HG02588 (cell line): ENCODE data around the gene RAD51C.
"Not testable (repeated sequence)": the region's sequence is repeated elsewhere in the genome, so short reads cannot be mapped to it uniquely, and the experiment has no call there.

Source experiments
- ATAC-seq: cut with Tn5 transposase; IDR thresholded peaks from one replicate; pipeline ENCODE4 v1.9.1; 2021; ENCODE audit warnings: mild to moderate bottlenecking, moderate library complexity; ENCODE audit not compliant: unreplicated experiment

RAD51C gene

DNA sequence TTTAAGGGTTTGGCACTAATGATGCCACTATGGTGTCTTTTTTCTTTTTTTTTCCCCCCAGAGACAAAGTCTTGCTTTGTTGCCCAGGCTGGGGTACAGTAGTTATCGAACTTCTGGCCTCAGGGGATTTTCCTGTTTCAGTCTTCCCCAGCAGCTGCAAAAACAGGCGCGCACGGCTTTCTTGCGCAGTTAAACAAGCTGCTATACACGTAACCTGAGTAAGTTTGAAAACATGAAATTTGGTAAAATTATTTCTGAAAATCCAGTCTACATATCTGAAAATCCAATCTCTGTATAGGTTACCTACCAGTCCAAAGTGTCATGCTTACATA, 12.4 kb upstream of the RAD51C start:
- no peak for ATAC-seq

DNA sequence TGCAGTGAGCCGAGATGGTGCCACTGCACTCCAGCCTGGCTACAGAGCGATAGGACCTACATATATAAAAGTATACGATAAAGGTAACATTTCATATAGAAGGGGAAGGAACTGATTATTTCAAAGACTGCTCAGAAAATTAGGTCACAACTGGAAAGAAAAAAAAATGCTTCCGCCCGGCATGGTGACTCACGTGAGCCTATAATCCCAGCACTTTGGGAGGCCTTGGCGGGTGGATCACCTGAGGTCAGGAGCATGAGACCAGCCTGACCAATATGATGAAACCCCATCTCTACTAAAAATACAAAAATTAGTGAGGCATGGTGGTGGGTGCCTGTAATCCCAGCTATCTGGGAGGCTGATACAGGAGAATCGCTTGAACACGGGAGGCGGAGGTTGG, 8.4 kb upstream of the RAD51C start:
- no peak for ATAC-seq

DNA sequence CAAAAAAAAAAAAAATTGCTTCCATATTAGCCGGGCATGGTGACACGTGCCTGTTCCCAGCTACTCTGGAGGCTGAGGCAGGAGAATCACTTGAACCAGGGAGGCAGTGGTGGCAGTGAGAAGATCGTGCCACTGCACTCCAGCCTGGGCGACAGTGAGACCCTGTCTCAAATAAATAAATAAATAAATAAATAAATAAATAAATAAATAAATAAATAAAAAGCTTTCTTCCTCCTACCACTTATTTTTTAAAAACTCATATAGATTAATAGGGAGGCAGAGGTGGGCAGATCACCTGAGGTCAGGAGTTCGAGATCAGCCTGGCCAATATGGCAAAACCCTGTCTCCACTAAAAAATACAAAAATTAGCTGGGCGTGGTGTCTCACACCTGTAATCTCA, 7.9 kb upstream of the RAD51C start:
- not testable (repeated sequence) for ATAC-seq

DNA sequence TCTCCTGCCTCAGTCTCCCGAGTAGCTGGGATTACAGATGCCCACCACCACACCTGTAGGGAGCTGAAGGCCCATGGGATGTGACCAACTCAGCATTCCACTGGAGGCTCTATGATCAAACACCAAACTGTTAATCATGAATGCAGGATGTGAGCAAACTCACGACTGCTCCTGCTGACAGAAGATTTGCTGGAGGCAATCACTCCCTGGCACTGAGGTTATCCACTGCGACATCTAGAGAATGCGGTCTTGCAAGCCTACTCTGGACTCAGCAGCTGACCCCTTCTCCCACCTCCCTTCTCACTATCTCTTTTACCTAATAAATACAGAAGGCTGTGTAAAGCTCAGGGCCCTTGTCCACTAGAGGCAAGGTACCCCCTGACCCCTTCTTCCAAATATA, 5.4 kb upstream of the RAD51C start:
- ATAC-seq = no peak

DNA sequence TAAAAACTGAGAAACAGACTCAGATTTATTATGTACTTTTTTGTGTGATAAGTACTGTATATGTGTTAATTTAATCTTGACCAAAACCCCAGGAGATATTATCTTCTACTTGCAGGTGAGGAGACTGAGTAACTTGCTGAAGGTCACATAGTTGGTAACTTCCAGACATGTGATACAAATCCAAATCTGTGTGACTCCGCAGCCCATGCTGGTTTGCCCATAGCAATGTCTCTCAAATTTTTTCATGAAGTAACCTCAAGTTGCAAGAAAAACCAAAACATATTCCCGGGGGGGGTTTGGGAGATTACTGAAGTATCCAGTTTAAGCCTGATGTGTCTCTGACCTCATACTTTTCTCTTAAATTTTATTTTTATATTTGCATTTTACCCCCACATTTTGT, 3.9 kb upstream of the RAD51C start:
- ATAC-seq = no peak

DNA sequence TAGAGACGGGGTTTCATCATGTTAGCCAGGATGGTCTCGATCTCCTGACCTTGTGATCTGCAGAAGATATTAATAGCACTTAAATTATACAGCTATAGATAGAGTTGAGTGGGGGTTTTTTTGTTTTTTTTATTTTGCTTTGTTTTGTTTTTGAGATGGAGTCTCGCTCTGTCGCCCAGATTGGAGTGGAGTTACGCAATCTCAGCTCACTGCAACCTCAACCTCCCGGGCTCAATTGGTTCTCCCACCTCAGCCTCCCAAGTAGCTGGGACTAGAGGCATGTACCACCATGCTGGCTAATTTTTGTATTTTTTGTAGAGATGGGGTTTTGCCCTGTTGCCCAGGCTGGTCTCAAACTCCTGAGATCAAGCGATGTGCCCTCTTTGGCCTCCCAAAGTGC, 2.4 kb upstream of the RAD51C start:
- not testable (repeated sequence) for ATAC-seq

DNA sequence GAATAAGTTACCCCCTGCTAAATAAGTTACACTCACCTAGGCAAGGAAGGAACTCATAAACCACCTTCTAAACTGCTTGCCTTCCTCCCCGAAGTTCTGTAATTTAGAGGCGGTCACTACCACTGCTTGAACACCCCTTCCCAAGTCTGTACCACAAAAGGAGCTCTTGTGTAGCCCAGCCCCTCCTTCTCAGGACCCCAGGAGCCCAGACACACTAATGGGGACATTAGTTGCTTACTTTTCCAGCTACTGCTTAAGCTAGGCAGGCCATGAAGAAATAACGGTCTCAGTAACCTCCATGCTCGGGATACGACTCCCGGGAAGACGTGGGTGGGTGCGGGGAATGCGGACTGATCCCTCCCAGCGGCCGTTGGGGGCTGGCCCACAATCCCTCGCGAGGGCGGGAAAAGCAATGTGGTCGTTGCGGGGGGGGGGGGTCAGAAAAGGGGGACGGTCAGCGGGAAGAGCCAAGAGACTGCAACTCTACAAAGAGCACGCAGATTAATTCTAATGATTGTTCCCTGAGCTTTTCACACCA, 632 bp upstream of the RAD51C start, which contains the start of gene TEX14:
TEX14 (minus strand) TSS at position 345 of the 538 bp plus-strand sequence. CDS start 40,044 bp downstream, outside the sequence.
- ATAC-seq = no peak

DNA sequence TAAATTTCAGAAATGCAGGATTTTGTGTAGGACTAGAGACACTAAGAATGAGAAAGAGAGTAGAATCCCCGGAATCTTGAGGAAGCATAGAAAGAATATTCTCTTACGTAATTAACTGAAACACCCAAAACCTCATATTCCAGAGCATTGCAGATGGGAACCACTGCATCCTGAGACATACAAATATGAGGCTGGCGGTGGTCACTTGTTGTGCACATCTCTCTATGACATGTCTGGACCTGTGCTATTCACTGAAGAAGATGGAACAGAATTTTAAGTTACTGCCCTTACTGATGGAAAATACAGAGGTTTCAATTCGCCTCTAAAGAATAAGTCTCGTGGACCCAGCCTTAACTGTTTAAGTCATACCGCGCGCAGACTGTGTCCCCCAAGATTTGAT, 806 bp downstream of the RAD51C start:
- ATAC-seq = no peak

DNA sequence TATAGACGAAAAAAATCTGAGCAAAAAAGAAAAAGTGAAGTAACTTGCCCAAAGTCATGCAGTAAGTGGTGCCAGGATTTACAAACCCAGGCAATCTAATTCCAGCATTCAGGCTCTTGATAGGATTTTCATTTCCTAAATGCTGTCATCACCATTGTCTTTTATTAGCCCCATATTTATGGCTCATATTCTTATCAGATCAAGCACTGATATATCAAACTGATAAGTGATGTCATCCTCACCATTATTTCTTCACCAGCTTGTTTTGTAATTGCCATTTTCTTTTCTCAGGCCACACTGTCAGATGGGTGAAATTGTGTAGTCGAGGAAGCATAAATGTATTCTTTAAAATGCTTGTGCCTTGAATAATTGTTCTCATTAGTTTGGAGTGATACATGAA, 1.3 kb downstream of the RAD51C start:
- no peak for ATAC-seq

DNA sequence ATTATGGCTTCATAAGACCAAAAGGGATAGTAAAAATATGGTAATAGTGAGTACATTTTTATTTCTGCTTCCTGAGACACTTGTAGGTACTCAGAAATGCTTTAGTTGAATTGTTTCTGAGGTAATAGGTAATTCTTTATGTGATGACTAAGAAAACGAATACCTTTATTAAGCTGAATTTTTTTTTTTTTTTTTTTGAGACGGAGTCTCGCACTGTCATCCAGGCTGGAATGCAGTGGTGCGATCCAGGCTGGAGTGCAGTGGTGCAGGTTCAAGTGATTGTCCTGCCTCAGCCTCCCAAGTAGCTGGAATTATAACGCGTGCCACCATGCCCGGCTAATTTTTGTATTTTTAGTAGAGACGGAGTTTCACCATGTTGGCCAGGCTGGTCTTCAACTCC, 1.9 kb downstream of the RAD51C start:
- no peak for ATAC-seq

DNA sequence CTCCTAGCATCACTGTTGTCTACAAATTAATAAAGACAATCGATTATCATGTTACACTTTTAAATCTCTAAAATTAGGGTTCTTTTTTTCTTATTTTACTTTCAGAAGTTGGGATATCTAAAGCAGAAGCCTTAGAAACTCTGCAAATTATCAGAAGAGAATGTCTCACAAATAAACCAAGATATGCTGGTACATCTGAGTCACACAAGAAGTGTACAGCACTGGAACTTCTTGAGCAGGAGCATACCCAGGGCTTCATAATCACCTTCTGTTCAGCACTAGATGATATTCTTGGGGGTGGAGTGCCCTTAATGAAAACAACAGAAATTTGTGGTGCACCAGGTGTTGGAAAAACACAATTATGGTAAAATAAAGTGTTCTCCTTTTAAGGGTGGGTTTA, 2.4 kb downstream of the RAD51C start:
- no peak for ATAC-seq

DNA sequence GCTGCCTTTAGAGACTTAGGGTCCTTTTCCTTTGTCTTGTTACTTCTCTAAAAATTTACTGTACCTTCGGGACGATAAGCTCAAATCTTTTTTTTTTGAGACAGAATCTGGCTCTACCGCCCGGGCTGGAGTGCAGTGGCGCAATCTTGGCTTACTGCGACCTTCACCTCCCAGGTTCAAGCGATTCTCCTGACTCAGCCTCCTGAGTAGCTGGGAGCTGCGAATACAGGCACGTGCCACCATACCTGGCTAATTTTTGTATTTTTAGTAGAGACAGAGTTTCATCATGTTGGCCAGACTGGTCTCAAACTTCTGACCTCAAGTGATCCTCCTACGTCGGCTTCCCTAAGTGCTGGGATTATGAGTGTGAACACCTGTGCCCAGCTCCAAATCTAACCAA, 7.4 kb downstream of the RAD51C start:
- ATAC-seq = no peak

DNA sequence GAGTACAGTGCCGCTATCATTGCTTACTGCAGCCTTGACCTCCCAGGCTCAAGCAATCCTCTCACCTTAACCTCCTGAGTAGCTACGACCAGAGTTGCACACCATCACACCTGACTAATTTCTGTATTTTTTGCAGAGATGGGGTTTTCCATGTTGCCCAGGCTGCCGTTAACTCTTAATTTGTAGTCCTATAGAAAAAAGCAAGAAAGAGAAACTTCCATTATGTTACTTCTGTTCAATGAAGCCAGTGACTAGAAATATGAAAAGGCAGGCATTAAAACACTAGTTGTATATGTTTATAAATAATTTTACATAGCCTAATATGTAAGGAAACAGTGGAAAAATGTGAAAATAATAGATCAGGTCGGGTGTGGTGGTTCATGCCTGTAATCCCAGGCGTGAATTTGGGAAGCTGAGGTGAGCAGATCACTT, 9.7 kb downstream of the RAD51C start:
- no peak for ATAC-seq

DNA sequence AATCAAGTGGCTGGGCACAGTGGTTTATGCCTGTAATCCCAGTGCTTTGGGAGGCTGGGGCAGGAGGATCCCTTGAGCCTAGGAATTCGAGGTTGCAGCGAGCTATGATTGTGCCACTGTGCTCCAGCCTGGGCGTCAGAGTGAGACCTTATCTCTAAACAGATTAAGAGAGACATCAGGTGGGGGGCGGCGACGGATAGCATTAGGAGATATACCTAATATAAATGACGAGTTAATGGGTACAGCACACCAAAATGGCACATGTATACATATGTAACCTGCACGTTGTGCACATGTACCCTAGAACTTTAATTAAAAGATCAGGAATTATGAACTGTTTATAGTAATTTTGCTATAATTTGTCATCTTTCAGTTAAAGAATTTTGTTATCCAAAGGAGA, 10.3 kb downstream of the RAD51C start:
- ATAC-seq = no peak

DNA sequence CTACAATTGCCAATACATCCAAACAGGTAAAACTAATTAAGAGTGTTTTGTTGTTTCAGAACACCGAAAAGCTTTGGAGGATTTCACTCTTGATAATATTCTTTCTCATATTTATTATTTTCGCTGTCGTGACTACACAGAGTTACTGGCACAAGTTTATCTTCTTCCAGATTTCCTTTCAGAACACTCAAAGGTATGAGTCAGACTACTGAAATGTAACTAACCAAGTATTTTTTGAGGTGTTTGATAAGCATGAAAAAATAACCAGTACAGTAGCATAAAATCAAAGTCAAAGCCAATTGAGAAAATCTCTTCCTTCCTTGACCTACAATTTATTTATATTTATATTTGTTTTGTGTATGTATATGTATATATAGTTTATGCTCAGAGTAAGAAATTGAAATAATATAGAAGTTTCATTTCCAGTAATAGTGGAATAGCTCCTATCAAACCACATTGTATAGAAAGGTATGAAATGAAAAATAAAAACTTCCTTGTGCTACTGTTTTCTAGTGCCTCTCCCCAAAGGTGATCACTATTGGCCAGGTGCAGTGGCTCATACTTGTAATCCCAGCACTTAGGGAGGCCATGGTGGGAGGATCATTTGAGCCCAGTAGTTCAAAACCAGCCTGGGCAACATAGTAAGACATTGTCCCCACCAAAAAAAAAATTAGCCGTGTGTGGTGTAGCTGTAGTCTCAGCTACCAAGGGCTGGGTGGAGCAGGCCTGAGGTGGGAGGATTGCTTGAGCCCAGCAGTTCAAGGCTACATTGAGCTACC, 10.9 kb downstream of the RAD51C start:
- no peak for ATAC-seq

DNA sequence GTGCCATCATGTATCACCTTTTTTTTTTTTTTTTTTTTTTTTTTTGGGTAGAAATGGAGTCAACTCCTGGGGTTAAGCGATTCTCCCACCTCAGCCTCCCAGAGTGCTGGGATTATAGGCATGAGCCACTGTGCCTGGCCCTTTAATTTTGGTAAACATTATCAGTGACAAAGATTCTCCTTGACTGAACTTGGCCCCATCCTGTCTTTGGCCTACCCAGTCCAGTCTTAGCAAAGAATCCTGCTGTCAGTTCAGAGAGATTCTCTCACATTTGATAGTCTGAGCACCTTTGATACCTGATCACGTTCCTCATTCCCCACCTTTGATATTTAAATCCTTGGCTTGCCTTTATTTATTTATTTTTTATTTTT, 11.5 kb downstream of the RAD51C start:
- ATAC-seq = no peak

DNA sequence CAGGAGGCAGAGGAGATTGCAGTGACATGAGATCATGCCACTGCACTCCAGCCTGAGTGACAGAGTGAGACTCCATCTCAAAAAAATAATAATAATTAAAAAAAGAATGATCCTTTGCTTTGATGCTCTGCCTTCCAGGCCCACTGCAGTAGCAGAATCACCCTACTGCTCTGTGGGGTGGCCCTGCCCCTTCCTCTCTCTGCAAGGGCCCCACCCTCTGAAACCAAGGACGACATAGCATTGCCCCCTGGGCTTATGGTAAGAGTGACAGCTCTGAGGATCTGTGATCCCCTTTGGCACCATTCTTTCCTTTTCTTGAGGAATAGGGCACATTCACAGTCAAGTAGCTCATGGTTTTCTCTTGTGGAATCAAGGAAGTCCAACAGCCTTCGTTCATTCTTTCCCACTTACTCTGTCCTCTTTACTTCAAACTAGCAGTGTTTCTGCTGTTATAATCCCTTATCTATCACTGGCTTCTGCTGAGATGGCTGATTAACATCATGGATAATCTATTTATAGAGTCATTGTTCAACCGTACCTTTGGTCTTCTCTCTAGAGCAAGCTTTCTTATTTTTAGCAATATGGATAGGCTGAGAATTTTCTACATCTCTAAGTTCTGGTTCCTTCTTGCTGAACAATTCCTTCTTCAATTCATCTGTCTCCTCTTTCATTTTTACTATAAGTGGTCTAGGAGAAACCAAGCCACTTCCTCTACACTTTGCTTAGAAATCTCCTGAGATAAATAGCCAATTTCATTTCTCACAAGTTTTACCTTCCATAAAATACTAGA, 14.1 kb downstream of the RAD51C start:
- ATAC-seq = no peak

DNA sequence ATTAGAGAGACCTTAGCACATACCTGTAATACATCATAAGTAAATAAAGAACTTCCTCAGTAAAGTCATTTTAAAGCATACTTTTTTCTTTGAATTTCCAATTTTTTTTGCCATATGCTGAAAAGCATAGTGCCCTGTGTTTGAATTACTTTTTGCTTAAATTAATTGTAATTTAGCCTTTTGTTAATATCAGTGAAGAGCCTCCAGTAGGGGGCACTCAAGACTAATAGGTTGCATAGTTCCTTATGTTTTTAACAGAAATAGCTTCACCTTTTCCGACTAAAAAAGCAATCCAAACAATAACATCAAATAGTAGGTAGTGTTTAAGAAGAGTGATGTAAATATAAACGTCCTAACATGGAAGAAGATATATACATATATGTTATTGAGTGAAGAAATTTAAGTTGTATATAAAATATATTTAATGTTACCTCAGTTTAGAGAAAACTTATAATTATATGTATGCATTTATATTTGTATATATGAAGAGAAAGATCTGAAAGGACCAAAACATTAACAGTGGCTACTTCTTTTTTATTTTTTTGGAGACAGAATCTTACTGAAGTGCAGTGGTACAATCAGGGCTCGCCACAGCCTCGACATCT, 18.6 kb downstream of the RAD51C start:
- ATAC-seq = no peak

DNA sequence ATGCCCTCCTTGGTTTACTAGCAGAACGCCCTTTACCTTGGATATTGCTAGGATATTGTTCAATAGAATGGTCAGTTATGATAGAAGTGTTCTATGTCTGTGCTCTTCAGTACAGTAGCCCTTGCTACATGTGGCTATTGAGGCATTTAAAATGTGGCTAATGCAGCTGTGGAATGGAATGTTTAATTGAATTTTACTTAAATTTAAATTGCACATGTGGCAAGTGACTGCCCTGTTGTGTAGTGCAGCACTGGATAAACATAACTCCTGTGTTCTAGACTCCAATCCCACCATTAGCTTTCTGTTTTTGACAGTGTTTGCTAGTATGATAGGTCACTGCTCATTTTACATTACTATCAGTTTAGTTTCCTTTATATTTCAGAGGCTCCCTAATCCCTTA, 29.9 kb downstream of the RAD51C start:
- no peak for ATAC-seq

DNA sequence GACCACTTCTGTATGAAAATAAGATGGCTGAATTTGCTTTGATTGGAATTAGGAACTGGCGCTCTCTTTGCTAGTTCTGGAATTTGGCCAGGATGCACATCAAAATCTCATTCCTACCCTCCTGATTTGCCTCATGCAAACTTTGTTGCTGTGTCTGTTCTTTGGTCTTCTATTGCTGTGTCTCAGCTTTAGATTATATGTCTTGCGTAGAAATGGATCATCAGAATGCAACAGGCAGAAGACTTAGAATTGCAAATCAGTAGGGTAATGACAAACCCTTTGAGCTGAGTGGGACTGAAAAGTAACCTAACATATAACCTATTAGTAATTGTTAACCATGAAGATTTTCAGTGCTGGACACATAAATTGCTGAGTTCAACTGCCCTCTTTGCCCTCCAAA, 30.3 kb downstream of the RAD51C start:
- no peak for ATAC-seq

DNA sequence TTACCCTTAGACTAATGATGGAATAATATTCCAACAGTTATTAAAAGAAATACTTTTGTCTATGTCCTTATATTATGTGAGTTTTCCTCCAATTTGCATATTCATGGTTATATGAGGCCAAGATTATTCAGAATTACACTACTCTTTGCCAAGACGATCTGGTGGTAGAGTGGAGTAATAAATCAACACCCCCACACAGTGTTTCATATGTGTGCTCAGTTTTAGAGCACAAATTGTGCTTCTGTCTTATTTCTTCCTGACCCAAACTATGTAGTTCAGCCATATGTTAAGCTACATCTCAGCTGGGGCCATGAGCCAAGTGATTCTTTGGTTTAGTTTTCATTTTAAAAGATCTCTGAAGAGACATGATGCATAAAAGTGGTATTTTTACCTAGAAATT, 36.4 kb downstream of the RAD51C start:
- no peak for ATAC-seq

DNA sequence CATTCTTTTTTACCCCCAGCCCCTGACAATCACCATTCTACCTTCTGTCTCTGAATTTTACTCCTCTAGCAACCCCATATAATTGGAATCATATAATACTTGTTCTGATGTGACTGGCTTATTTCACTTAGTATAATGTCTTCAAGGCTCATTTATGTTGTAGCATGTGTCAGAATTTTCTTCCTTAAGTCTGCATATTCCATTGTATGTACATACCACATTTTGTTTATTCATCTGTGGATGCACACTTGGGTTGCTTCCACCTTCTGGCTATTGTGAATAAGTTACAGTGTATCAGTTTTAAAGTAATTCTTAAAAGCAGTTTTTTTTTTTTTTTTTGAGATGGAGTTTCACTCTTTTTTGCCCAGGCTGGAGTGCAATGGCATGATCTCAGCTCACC, 38.5 kb downstream of the RAD51C start:
- ATAC-seq = no peak
